Smooth muscle cell (in vitro differentiated cells): ENCODE data around the gene RABL6. TPM values are rescaled to one million over a fixed set of nuclear protein-coding genes. Genes with fewer than 3 reads are reported as not detected.
A peak's percentile ranks its signal among the peaks of the same experiment; 100 is the strongest.

ENCODE experiments used
- DNase-seq: peaks from one replicate; lab custom pipeline; 2025; ENCODE audit not compliant: unreplicated experiment; lab: John Stamatoyannopoulos, UW
- H2AFZ ChIP-seq: fragments of 200-600 bp; sonication (generic); 2 replicates; pipeline ENCODE4 v1.6.0; 2016; ENCODE audit warnings: antibody characterized with exemption, low read depth, mild to moderate bottlenecking
- H3F3A ChIP-seq: fragments of 200-600 bp; sonication (generic); 2 replicates; pipeline ENCODE4 v1.6.0; 2017; ENCODE audit warnings: antibody characterized with exemption, low read depth
- H3K27ac ChIP-seq: fragments of 200-600 bp; sonication (generic); 2 replicates; pipeline ENCODE4 v1.5.1; 2016; ENCODE audit warnings: low read depth, mild to moderate bottlenecking
- H3K27me3 ChIP-seq: fragments of 200-600 bp; sonication (generic); 2 replicates; pipeline ENCODE4 v1.6.1; 2016; ENCODE audit warnings: low read depth, mild to moderate bottlenecking
- H3K36me3 ChIP-seq: fragments of 200-600 bp; sonication (generic); 2 replicates; pipeline ENCODE4 v1.5.1; 2016; ENCODE audit warnings: low read depth
- H3K4me1 ChIP-seq: fragments of 200-600 bp; sonication (generic); 2 replicates; pipeline ENCODE4 v1.5.1; 2016; ENCODE audit warnings: low read depth
- H3K4me2 ChIP-seq: fragments of 200-600 bp; sonication (generic); 2 replicates; pipeline ENCODE4 v1.6.0; 2016; ENCODE audit warnings: mild to moderate bottlenecking
- H3K4me3 ChIP-seq: fragments of 200-600 bp; sonication (generic); 2 replicates; pipeline ENCODE4 v1.5.1; 2016; ENCODE audit warnings: mild to moderate bottlenecking
- H3K79me2 ChIP-seq: fragments of 200-600 bp; sonication (generic); 2 replicates; pipeline ENCODE4 v1.6.0; 2016; ENCODE audit warnings: low read depth, mild to moderate bottlenecking
- H3K9ac ChIP-seq: fragments of 200-600 bp; sonication (generic); 2 replicates; pipeline ENCODE4 v1.6.0; 2016; ENCODE audit warnings: low read depth
- H3K9me3 ChIP-seq: fragments of 200-600 bp; sonication (generic); replicated peaks from 2 replicates; pipeline ENCODE4 v1.5.1; 2016; ENCODE audit warnings: low read depth
- H4K20me1 ChIP-seq: fragments of 200-600 bp; sonication (generic); 2 replicates; pipeline ENCODE4 v1.6.0; 2016; ENCODE audit warnings: low read depth
- WGBS: methylation state at CpG from one replicate; pipeline ENCODE4 v1.1.7; 2016; ENCODE audit warnings: low lambda C conversion rate; 5-methylcytosine and 5-hydroxymethylcytosine counted together
- polyA plus RNA-seq: library from polyadenylated mRNA; unstranded; fragments of >200 nt; fragmentation: Nextera tagmentation; extraction: Ambion mirVana; gene quantifications from 2 replicates; pipeline ENCODE4 v1.2.1, GENCODE V29; 2016
- total RNA-seq: library from RNA; depleted of rRNA; stranded (reverse); fragments of >200 nt; gene quantifications from 2 replicates; pipeline ENCODE4 v1.2.3, GENCODE V29; 2014
- TF ChIP-seq, protein P1 (sequence below): fragments of 200-600 bp; sonication (generic); IDR thresholded peaks from 2 replicates; pipeline ENCODE4 v1.5.1; 2017; ENCODE audit warnings: borderline replicate concordance, mild to moderate bottlenecking, antibody characterized with exemption; ENCODE audit not compliant: insufficient read depth, poor library complexity, severe bottlenecking

Gene RABL6
- total and polyA plus RNA-seq, 2 experiments from 2014 or later: 54.3 to 81.6 TPM

DNA sequence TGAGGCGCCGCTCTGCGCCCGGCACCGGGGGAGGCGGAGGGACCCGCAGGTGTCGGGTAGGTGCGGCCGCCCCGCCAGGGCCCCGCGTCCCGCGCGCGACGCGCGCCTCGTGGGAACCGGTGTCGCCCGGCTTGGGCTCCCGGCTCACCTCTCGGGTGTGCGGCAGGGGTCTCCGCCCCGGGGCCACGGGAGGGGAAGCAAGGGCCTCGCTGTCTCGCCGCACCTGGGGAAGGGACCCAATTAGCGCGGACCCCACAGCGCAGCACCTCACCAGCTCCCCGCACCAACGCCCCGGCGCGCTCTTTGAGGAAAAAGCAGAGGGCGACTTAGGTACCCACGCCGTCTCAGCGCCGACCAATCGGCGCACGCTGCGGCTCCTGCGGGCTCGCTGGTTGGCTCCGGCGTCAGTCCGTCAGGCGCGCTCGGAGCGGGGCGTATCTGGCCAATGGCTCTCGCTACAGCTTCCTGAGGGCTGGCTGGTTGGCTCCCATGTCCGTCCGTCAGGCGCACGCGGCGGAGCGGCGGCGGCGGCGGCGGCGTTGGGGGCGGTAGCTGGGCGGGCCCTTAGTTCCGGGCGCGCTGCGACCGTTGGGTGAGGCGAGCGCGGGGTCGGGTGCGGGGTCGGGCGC, 78.3 kb downstream of the RABL6 start, which contains the start of gene TRAF2:
Gene TRAF2 (plus strand): TSS at position 567 of the 629 bp plus-strand sequence. CDS start 12,225 bp downstream, outside the sequence.
- WGBS: under 1% methylated on average over 70 of the region's 88 CpGs
- no peaks in the 10 kb centered on the region for H3K36me3 ChIP-seq
- H3K4me3 ChIP-seq: peak within 1 kb of the TSS; percentile 99
- H3F3A ChIP-seq: no peaks in the 10 kb centered on the region
- peak; percentile 90 for DNase-seq
- no peaks in the 10 kb centered on the region for H3K27me3 ChIP-seq
- H4K20me1 ChIP-seq: peaks cover 20% of the 10 kb centered on the region
- peak within 1 kb of the TSS; percentile 95 for H3K9ac ChIP-seq
- H3K79me2 ChIP-seq: peaks cover 37% of the 10 kb centered on the region
- no peaks in the 10 kb centered on the region for H3K9me3 ChIP-seq
- peak within 1 kb of the TSS; percentile 96 for H2AFZ ChIP-seq
- peaks cover 8% of the 10 kb centered on the region for H3K4me1 ChIP-seq
- H3K4me2 ChIP-seq: peak within 1 kb of the TSS; percentile 100
- TF ChIP-seq, protein P1, sequence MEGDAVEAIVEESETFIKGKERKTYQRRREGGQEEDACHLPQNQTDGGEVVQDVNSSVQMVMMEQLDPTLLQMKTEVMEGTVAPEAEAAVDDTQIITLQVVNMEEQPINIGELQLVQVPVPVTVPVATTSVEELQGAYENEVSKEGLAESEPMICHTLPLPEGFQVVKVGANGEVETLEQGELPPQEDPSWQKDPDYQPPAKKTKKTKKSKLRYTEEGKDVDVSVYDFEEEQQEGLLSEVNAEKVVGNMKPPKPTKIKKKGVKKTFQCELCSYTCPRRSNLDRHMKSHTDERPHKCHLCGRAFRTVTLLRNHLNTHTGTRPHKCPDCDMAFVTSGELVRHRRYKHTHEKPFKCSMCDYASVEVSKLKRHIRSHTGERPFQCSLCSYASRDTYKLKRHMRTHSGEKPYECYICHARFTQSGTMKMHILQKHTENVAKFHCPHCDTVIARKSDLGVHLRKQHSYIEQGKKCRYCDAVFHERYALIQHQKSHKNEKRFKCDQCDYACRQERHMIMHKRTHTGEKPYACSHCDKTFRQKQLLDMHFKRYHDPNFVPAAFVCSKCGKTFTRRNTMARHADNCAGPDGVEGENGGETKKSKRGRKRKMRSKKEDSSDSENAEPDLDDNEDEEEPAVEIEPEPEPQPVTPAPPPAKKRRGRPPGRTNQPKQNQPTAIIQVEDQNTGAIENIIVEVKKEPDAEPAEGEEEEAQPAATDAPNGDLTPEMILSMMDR: no peak
- H3K27ac ChIP-seq: peak within 1 kb of the TSS; percentile 81

GRCh38 chr9:136886610-136887597, 79.2 kb downstream of the RABL6 start:
- Histone ChIP-seq H3K79me2 (peaks cover 46% of the 10 kb centered on the region), H3K4me1 (peaks cover 8% of the 10 kb centered on the region), H3F3A (no peaks in the 10 kb centered on the region), H3K4me2 (peak overlapping the region; percentile 100), H4K20me1 (peaks cover 26% of the 10 kb centered on the region), H3K9me3 (no peaks in the 10 kb centered on the region), H3K36me3 (no peaks in the 10 kb centered on the region), H2AFZ (peak overlapping the region; percentile 93), H3K9ac (peak overlapping the region; percentile 95), H3K4me3 (peak overlapping the region; percentile 99), H3K27me3 (no peaks in the 10 kb centered on the region), H3K27ac (peak overlapping the region; percentile 81)
- peak; percentile 90 for DNase-seq
- WGBS: 17% methylated on average over 12 of the region's 76 CpGs
- TF ChIP-seq, protein P1: no peak

GRCh38 chr9:136888454-136888853, 80.7 kb downstream of the RABL6 start:
- 91% methylated on average over 8 of the region's 8 CpGs for WGBS

More at GRCh38 chr9:136888454-136888853, 80.7 kb downstream of the RABL6 start:
- Histone ChIP-seq H4K20me1 (peaks cover 37% of the 10 kb centered on the region), H3K79me2 (peaks cover 60% of the 10 kb centered on the region), H3K4me2 (no peak overlapping the region), H3K4me1 (peaks cover 8% of the 10 kb centered on the region), H3K27ac (no peak overlapping the region), H3F3A (no peaks in the 10 kb centered on the region), H3K4me3 (no peak overlapping the region), H2AFZ (no peak overlapping the region), H3K9ac (no peak overlapping the region), H3K27me3 (no peaks in the 10 kb centered on the region), H3K9me3 (no peaks in the 10 kb centered on the region), H3K36me3 (no peaks in the 10 kb centered on the region)
- TF ChIP-seq, protein P1: no peak
- DNase-seq: no peak
